AG08396 (cell line): ENCODE data around the gene TRMT2A.

ENCODE experiments used
- DNase-seq: peaks from one replicate; pipeline ENCODE4 v3.0.0; 2012; ENCODE audit warnings: low spot score, mixed read lengths

Gene TRMT2A

DNA sequence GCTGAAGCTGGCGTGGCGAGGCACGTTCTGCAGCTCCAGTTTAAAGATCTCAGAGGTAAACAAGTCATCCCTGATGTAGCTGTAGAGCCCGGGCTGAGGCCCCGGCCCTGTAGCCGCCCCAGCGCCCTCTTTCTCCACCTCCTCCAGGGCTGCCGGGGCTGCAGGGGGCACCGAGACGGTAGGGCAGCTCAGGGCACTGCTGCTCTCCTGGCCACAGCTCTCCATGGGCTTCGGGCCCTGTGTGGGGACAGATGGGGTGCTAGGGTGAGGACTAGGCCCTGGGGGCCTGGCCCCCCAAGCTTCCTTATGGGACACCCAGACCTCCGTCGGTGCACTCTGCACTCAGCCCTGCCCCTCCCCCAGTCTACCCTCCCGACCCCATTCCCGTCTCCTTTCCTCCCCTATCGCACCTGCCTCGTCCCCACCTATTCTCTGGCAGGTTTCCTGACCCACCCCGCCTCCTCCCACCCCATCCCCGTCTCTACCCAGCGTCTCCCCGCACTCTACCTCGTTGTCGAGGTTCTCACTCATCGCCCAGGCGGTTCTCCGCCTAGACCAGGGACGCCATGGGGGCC, 563 bp downstream of the TRMT2A start:
- DNase-seq, result no peak

DNA sequence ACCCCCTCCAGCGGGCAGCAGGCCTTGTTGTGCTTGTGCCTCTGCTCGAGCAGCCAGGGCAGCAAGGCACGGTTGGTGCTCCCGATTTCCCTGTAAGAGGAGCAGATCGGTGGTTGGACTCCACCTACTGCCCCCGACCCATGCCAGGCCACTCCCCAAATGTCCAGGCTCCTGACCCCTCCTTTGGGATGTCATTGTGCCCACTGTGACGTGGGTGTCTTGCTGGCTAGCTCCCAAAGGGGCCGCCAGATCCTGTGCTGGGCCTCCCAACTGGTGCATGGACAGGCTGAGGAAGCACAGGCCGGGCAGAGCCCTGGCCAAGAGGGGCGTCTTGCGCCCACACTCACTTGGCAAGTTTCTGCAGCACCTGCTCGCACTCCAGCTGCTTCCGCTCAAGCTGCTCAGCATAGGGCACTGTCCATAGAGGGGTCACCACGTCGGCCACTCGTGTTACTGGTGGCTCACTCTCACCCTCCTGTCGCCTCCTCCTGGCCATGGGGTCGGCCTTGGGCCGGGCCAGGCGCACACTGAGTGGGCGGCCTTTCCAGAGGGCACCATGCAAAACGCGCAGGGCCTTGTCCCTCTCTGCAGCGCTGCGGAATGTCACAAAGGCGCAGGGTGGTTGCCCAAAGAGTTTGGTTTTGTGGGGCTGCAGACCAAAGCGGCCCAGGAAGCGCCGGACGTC, 1.2 kb downstream of the TRMT2A start, which contains the start of gene RANBP1:
Gene RANBP1 (plus strand): TSS at position 414 of the 685 bp plus-strand sequence. CDS start 81 bp downstream, at position 495.
- no peak for DNase-seq

DNA sequence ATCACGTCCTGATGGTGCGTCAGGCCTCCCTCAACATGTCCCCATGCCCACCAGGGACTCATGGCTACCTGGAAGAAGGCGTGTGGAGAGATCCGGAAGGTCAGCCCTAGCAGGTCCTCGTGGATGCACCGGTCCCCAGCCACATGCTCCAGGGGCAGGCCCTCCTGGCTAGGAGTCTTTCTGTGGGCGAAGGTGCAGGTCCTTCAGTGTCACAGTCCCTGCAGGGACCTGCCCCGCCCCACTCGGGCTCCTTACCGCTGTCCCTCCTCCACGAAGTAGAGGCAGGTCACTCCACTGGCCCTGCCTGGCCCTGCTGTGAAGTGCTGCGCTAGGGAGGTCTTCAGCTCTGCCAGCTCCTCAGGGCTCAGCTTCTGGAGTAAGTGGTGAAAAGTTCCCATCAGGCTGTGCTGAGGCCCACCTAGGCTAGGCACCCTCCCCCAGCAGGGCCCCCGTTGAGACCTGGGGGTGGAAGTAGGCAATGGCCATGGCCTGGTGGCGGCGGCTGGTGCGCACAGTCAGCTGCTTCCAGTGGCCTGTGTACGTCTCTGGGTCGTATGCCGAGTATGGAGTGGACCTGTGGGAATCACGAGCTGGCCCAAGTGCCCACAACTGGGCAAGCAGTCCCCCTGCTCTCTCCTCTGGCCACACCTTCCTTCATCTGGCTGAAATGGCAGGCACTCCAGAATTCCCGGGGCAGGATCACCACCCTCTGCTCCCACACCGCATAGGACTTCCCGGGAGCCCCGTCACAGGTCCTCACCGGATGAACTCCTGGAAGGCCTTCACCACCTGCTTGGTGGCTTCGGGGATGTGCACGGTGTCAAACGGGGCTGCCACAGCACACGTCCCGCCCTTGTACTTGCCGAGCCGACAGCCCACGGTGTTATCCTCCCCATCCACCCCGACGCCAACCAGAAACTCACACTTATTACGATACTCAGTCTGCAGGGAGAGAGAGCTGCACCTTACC, 2.2 kb downstream of the TRMT2A start:
- DNase-seq, result no peak

DNA sequence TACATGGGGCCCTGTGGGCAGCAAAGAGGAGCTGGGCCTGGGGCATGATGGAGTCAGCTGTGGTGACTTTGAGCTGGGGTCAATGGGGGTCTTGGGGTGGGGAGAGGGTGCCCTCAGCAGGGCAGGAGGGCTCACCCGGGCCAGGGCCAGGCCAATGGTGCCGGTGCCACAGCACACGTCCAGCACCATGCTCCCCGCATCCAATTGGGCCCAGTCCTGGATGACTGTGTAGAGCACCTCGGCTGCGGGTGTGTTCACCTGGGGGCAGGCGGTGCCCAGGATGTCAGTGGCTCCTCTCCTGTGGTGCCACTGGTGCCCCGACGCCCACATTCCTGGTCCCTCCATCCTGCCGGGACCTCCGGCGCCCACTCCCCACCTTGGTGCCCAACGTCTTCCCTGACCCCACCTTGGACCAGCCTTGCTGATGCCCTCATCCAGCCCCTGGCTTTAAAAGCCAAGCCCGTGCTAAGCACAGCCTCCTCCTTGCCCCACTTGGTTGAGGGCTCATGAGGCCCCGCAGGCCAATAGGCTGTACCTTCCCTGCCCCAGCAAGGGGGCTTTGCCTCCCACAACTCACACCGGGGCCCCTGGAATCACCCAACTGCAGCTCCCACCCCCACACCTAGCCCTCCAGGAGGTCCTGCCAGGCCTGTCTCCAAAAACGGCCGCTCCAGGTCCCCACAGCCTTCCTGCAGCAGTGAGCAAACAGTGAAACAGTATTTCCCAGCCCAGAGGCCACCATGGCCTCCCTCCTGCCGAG, 3.3 kb downstream of the TRMT2A start:
- no peak for DNase-seq

DNA sequence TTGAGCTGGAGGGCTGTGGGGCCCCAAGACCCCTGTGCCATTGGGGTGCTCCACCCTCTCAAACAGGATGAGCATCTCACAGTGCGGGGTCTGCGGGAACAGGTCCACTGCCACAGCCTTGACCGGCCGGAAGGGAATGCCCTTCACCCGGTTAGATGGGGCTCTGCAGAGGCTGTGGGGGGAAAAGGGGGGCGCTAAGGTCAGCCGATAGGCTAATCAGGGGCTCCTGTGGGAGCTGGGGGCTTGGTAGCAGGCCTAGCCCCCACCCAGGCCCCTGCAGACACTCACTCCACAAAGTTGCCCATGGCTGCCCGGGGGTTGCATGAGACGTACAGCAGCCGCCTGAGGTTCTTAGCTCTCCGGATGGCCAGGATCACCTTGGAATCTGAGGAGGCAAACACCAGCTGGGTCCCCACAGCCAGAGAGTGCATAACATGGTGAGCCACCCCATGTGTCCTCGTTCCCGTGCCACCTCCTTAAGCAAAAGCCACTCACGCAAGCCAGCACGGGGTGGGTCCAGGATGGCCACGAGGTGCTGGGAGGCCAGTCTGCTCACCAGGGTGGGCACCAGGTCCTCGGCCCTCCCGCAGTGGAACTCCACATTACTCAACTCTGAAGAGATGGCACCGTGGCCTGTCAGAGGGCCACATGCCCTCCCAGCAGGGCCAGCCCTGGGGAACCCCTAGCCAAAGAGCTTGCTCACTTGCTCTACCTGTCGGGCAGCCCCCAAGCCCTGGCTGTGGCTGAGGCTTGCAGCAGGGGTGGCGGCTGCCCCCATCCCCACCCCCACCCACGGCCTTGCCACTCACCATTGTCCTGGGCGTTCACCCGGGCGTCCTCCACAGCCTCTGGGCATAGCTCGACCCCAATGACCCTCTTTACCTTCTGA, 4.2 kb downstream of the TRMT2A start:
- no peak for DNase-seq

DNA sequence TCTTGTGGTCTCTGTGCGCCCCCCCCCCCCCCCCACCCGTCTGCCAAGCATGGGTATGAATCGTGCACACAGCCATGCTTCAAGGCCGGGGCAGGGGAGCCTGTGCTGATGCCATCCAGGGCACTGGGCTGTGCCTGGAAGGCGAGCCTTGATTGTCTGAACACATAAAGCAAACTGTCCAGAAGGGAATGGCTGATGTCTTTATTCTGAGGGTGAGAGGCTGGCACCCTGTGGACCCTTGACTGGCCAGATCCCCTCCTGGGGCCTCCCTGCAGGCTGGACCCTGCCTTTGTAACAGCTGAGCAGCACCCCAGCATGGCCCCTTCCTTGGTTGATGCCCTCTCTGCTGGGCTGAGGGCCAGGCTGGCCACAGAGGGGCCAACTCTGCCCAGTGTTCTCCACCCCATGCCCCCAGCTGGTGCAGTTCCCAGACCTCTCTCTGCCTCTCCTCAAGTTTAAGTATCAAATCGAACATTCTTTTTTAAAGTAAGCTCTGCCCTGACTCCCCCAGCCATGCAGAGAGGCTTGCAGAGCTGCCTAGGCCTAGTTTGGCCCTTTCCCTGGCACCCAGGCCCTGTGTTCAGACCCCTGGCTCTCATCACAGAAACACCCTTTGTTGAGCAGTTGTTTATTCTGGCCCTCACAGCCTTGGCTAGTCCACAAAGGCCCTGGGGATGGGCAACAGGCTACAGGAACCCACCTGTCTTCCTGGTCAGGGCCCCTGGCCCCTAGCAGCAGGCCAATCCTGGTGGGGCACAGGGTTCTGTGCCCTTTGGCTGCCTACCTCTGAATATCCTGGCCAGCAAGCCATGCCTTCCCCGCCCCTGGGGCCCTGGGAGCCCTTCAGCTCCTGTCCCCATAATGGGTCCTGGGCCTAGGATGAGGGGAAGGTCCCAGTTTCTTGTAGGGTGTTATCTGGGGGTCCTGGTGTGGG, 5.1 kb downstream of the TRMT2A start:
- no peak for DNase-seq

- DNase-seq, result peak; percentile 54
These were observed 5.9 kb downstream of the TRMT2A start for GRCh38 chr22:20111045-20111688.

DNA sequence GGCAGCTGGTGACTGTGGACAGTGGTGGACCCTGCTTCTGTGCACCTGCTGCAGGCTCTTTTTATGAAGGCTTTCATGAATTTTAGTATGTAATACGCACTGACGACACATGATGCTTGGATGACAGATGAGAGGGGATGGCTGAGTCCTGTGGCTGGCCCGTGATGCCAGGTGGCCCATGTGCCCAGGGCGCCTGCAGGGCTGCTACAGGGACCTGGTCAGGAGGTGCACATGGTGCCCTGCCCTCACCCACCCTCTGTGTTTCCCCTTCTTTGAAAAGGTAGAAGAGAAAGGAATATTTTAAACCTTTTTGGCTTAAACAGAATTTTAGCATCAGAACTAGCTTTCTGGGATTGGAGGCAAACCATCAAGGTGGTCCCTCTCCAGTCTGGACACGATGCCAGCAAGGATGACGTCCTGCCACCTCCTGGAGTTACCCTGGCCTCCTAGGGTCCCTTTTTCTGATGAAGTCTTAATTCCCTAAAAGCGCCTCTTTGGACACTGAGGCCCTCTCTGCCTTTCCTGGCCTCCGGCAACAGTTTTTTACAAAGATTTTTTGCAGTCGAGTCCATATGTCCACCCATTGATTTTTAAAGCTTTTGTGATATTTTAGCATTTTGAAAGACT, 6.6 kb downstream of the TRMT2A start:
- DNase-seq, result no peak

DNA sequence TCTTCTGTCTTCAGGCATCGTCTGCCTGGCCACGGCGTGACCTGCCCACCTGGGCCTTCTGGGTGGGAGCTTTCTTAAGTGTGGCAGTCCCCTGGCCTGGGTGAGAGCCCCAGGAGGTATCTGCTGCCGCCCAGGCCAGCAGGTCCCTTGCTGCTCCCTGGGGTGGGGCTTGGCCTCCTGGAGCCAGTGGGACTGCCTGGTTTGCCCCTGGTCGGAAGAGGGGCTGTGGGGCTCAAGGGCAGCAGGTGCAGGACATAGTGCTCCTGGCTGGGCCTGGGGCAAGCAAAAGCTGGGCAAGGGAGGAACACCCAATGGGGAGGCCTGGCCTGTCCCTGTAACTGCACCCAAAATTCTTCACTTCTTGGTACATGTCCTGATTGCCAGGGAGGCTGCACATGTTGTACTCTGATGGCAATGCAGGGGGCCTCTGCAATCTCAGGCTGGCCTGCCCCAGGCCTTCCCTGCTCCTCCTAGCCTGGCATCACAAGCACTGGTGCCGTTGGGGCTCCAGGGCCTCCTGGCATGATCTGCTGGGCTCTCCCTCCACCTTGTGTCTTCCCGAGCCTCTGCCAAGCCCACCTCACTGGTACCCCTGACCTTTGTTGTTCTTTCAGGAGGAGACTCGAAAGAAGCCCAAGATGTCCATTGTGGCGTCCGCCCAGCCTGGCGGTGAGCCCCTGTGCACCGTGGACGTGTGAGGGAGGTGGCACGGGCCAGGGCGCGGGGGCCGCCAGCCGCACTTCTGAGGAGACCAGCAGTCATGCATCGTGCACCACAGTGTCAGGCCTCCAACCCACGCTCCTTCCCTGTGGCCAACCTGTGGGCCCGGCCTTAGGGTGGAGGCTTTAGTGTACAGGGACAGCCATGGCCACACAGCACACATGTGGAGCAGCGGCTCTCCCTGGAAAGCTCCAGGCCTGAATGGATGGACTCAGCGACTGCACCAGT, 7.3 kb downstream of the TRMT2A start:
- DNase-seq, result no peak

DNA sequence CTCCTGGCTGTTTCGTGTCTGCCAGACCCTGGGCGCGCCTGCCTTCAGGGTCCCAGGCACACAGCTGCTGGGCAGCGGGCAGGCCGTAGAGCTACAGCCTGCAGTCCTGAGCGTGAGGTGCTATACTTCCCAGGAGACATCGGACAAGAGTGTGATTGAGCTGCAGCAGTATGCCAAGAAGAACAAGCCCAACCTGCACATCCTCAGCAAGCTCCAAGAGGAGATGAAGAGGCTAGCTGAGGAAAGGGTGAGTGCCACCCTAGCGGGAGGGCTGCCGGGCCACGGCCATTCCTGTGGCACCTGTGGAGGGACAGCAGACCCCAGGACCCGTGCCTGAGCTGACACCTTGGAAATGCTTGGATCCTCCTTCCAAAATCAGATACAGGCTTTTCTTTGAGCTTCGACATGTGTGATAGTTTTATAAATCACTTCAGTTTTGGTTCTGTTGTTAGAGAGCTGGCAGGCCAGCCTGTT, 8.2 kb downstream of the TRMT2A start:
- DNase-seq, result no peak

DNA sequence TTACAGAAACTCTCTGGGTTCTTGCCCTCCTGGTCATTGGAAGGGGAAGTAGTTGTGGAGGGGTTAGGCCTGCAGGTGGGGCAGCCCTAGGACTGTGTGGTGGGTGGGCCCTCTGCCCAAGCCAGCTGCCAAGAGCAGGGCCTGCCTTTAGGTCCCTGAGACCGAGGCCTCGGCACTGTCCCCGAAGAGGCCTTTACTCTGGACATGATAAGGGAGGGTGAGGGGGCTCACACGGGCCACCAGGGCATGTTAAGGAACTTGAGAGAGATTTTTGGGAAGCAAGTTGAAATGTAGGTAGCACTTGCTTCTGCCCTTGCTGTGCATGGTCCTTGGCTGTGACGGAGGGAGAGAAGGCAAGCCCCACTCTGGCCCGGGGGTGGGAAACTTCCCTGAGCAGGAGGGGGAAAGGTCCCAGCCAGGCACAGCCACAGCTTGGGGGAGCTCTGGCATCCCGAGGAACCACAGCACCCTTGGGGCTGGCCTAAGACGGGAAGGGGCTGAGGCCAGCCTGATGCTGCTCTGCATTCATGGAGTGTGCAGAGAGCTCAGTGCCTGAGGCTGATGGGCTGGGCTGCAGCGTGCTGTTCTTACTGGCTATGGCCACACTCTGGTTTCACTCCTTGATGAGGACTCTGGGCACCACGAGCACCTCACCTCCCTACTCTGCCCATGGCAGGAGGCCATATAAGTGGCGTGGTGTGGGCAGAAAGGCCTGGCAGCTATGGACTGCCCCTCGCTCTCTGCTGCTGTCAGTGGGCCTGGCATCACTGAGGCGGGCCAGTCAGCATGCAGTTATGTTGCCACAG, 8.9 kb downstream of the TRMT2A start:
- DNase-seq, result no peak

GRCh38 chr22:20107471-20107901, 9.5 kb downstream of the TRMT2A start:
- DNase-seq, result no peak

DNA sequence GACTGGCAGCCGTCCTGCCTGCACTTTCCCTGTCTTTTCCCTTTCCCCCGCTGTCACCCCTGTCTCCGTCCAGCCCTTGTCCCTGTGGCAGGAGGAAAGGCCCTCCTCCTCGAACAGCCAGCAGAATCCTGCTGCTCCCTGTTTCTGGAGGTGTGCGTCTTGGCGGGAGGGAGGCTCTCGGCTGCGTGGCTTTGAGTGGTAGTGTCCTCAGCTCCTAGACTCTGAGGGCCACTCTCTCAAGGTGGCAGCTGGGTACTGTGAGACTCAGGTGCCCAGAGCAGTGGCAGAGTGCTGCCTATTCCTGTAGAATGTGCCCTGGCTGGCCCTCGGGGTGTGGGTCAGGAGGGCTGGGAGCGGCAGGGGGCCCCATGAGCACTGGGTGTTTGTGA, 10.2 kb downstream of the TRMT2A start:
- DNase-seq, result no peak

GRCh38 chr22:20106205-20106848, 10.7 kb downstream of the TRMT2A start:
- DNase-seq, result no peak

- DNase-seq, result no peak
These were observed 11.4 kb downstream of the TRMT2A start for GRCh38 chr22:20105456-20106204.
